Measurements from ENCODE around the gene AFAP1.

DNA sequence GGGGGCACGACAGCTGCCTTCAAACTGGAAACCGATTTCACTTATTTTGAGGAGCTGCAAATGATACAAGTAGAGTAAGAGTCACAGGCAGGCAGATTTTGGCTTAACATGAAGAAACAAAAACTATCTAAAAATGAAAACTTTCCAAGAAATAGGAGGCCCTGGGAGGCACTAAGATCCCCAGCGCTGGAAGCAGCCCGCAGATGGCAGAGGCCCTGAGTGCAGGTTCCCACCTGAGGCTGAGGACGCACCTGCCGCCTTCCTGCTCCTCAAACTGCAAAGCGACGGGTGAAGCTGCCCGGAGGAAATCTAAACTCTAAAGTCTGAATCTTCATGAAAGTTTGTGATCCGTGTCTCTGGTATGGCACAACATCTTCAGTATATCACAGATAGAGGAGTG is 138.7 kb downstream of the AFAP1 start:
- TF ChIP-seq POLR2A (IDR thresholded peaks at IDR 0.05), result no peak
- TF ChIP-seq, protein P1, sequence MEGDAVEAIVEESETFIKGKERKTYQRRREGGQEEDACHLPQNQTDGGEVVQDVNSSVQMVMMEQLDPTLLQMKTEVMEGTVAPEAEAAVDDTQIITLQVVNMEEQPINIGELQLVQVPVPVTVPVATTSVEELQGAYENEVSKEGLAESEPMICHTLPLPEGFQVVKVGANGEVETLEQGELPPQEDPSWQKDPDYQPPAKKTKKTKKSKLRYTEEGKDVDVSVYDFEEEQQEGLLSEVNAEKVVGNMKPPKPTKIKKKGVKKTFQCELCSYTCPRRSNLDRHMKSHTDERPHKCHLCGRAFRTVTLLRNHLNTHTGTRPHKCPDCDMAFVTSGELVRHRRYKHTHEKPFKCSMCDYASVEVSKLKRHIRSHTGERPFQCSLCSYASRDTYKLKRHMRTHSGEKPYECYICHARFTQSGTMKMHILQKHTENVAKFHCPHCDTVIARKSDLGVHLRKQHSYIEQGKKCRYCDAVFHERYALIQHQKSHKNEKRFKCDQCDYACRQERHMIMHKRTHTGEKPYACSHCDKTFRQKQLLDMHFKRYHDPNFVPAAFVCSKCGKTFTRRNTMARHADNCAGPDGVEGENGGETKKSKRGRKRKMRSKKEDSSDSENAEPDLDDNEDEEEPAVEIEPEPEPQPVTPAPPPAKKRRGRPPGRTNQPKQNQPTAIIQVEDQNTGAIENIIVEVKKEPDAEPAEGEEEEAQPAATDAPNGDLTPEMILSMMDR (IDR thresholded peaks at IDR 0.05), result no peak

All from uterus (tissue), 2 donors.